RPMI7951 (cell line): ENCODE results near the gene ICE1. TPM values are rescaled to one million over a fixed set of nuclear protein-coding genes. Genes with fewer than 3 reads are reported as not detected.
"Not testable (repeated sequence)": the region's sequence is repeated elsewhere in the genome, so short reads cannot be mapped to it uniquely, and the experiment has no call there.

Source experiments
- DNase-seq: peaks from one replicate; pipeline ENCODE4 v3.0.0-alpha.2; 2012; ENCODE audit warnings: low read depth
- total RNA-seq: library from RNA; depleted of rRNA; stranded (reverse); fragments of >200 nt; shearing (Covaris generic); gene quantifications from 2 replicates; pipeline ENCODE4 v1.2.3, GENCODE V29; 2014

Gene ICE1
- total RNA-seq, 1 experiment from 2014 or later: 19.8 TPM

- DNase-seq: peak; percentile 62
Observed at GRCh38 chr5:5398071-5398470, 24.4 kb upstream of the ICE1 start.

GRCh38 chr5:5401095-5401494 lies 21.4 kb upstream of the ICE1 start:
- no peak for DNase-seq

DNA sequence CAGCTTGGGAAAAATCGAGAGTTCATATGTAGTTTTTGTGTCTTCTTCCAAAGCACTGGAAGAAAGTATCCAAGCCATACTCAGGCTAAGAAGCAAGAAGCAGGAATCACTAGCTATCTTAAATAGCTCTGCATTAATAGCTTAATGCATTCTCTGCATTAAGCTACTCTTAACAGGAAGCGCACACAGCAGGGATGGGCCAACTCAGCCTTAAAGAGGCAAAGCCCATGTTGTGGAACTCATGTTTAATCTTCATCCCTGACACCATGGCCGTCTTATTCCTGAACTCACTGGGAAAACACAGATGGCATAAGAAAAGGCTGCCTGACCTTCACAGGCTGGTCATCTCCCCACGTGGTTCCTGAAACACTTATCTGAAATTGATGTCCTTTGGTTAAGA lies 18.7 kb upstream of the ICE1 start:
- no peak for DNase-seq

GRCh38 chr5:5404381-5404780 lies 18.1 kb upstream of the ICE1 start:
- peak; percentile 90 for DNase-seq

DNA sequence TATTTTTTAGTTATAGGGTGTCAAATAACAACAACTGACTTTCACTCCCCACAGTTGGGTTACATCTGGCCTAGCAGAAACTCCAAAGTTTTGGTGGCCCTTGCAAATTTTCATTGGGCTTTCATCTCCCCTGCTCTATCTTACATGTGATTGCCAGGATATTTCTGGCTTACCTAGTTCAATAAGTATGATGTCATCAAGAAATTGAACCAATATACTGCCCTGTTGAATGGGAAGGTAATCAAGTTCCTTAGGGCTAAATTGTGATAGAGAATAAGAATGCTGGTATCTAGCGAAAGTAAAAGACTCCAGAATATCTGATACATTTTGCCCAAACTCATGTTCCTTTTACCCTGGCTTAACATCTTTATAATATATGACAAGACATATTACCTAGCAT lies 17.0 kb upstream of the ICE1 start:
- DNase-seq: no peak

DNA sequence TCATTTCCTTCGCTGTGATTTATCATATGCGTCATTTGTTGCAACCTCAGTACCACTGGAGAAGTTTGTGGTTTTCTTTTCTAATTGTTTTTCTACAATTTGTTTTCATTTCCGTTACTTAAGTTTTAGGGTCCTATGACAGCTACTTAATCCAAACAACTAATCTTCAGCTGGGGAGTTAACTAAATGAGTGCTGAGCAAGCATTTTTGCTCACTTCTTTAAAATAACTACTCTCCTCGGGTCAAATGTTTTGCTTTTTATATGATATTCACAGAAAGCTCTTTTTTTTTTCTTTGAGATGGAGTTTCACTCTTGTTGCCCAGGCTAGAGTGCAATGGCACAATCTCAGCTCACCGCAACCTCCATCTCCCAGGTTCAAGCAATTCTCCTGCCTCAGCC lies 14.6 kb upstream of the ICE1 start:
- no peak for DNase-seq

DNA sequence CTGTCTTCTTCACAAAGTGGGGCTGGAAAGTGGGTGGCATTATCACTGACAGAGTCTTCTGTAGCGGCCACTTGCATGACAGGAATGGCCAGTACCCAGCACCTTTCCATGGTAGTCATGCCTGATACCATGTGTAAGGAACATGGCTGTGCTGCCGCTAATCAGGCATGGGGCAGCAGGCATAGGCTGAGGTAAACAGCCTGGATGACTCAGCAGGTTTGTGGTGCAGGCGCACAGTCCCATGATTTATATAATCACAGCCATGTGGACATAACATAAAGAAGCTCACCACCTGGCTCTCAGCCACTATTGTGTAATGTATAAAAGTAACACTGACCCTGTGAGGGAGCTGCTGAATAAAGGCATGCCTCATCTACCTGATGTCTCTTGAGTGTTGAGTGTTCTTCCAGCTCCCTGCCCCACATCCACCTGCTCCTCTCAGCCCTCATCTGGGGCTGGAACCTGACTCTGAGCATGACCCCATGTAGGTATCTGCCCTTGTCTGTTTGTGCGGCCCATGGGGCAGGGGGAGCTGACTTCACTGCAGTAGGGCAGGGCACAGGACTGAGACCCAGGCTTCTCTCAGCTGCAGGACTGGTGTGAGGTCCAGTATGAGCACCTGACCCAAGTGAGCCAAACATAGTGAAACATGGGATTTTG lies 13.2 kb upstream of the ICE1 start:
- DNase-seq: peak; percentile 40

- not testable (repeated sequence) for DNase-seq
Observed at GRCh38 chr5:5413856-5414255, 8.6 kb upstream of the ICE1 start.

DNA sequence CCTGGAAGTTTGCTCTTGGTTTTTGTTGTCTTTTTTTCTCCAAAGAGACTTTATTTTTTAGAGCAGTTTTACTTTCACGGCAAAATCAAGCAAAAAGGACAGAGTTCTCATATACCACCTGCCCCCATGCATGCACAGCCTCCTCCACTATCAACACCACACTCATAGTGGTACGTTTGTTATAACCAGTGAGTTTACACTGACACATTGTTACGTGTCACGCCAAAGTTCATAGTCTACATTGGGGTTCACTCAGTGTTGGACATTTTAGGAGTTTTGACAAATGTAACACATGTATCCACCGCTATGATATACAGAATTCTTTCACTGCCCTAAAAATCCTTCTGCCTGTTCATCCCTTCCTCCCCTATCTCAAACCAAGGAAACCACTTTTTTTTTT lies 7.5 kb upstream of the ICE1 start:
- no peak for DNase-seq

- DNase-seq: no peak
Observed at GRCh38 chr5:5416733-5417132, 5.7 kb upstream of the ICE1 start.

DNA sequence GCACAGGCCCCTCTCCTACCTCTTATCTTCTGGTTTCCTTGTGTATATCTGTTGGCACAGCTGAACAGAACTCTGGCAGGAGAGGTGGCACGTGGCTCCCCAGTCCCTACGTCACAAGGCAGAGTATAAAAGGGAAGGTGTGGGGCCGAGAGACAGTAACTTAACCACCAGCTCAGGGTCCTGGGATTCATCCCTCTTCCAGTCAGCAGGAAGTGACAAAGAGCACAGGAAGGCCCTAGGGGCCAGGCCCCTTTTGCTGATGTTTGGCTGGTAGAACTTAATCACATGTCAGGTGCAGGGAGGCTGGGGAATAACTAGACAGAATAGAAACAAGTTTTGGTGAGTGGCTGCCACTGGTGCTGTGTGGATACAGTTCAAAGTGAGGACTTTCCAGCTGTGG lies 4.5 kb upstream of the ICE1 start:
- DNase-seq: peak; percentile 39

- DNase-seq: no peak
Observed at GRCh38 chr5:5418764-5419163, 3.7 kb upstream of the ICE1 start.

DNA sequence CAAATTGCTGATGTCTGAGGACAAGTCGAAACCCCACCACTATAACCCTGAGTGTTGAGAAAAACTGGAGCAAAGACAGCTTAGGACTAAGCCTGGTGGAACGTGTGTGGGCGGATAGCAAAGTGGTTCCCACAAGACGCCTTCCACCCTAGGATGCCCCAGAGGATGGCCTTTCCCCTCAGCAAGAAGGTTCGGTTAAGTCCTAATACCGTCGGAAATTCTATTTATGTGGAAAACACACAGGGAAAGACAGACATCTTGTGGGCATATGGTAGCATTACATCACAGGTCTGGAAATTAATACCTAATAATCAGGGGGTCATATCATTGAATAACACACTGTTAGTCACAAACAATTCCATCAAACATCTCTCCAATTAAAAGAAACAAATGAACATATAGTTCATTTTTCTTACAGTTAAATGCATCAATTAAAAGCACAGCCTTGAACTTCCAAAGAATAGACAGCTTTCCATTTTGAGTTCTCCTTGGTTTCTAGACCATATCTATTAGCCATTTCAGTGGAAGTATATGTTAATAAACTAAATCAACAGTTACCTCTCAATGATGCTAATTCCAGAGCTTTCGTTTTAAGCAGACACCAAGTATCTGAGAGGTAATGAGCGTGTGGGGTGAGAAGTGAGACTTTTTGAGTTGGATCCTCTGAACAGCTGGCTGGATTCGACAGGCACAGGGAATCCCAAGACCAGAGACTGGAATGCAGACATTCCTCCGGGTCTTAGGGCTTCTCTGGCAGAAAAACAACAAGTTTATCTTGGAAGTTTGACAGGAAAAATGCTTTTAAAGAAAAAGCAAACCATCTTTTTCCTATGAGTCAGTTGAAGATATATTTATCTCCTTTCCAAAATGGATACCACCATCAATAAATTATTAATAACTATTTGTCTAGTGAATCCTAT lies 2.9 kb upstream of the ICE1 start:
- peak; percentile 77 for DNase-seq

DNA sequence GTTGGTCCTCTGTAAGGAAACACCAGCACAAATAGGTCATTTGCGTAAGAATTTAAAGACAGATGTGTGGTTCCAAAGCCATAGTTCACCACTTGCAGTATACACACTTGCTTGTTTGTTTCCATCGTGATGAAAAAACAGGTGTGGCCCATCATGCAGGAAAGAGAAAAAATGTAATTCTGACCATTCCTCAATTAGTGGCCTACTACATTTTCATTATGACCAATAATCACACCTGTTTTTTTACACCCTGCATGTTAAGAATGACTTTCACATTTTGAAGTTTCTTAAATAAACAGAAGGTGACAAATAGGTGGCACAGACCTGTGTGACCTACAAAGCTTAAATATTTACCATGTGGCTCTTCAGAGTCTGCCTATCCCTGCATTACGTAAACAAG lies 2.2 kb upstream of the ICE1 start:
- DNase-seq: no peak

DNA sequence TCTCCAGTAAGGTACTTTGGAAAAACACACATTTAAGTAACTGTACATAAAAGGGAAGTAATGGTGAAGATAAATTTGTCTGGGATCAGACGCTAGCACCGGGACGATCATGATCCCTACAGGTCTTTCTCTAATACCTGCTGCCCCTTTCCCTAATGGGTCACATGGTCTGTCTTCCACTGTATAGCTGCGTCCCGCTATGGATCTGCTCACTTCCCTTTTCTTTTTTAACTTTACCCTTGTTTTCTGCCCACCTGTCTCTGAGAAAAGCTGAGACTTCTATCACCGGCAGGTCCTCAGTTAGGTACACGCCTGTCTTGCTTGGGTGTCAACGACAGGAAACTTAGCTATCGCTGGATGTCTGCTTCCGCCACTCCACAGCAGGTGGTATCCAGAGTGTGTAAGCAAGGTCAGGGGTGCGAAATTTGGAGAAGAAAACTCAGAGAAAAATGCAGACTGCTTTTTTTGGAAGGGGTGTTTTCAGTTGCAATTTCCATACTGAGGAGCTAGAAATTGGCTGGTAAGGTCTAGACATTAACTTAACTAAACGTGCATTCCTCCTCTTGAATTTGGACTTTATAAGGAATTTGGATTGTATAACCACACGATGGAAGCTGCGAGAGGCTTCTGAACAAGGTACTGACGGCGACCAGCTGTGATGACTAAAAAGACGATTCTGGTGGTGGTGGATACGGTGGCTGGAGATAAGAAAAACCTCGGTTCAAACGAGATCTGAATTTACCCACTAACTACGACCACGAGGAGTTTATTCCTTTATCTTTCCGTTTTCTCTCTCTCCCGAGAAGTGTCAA lies 1.1 kb upstream of the ICE1 start:
- DNase-seq: no peak

GRCh38 chr5:5422819-5423515 lies 490 bp downstream of the ICE1 start:
- no peak for DNase-seq

DNA sequence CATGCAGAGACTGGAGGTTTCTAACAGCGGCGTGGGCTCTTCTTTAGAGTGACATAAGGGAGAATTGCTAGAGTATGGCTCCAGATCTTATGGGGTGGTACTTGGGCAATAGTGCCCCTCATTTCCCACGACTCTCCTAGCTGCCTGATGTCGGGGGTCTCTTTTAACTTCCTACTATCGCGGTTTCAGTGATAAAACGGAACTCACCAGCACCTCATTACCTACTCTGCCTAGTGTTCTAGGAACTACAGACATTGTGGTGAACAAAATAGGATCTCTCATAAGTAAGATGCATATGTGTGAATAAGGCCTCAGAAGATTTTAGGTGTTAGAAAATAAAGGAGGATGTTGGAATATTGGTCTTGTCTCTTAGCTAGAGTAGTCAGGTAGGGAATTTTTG lies 1.1 kb downstream of the ICE1 start:
- no peak for DNase-seq

GRCh38 chr5:5424736-5425135 lies 2.3 kb downstream of the ICE1 start:
- DNase-seq: no peak

GRCh38 chr5:5430136-5430535 lies 7.7 kb downstream of the ICE1 start:
- DNase-seq: no peak

- DNase-seq: peak; percentile 42
Observed at GRCh38 chr5:5432020-5432707, 9.7 kb downstream of the ICE1 start.

DNA sequence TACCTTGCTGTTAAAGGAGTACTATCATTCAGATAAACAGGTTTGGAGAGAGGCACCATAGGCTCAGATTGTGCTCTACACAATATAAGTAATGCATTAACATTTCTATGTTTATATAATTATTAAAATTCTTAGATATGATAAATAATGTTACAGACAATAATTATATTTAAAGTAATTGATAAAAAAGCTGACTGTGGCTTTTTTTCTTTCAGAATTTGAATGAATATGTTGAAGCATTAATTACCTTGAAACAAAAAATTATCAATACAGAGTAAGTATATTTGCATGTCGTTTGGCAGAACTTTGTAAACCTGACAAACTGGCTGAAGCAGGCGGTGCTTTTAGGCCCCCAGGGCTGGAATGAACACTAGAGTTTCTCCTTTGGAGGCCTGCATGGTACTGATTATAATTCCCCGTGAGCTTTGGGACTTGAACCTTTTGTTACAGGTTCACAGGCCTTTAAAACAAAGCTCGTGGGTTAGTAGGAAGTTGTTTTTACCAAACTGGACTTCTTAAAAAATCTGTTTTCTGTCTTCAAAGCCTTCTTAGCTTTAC lies 13.8 kb downstream of the ICE1 start:
- no peak for DNase-seq
